ENCODE data around the gene LINGO3.

Gene LINGO3

GRCh38 chr19:2326699-2327360, 18.9 kb upstream of the LINGO3 start:
- no peak for DNase-seq

GRCh38 chr19:2325281-2326046, 17.5 kb upstream of the LINGO3 start:
- no peak for DNase-seq

- no peak for DNase-seq
Measured at GRCh38 chr19:2324220-2324948, 16.4 kb upstream of the LINGO3 start.

- no peak for DNase-seq
Measured at GRCh38 chr19:2323707-2324106, 15.8 kb upstream of the LINGO3 start.

GRCh38 chr19:2321565-2322283, 13.8 kb upstream of the LINGO3 start:
- DNase-seq: no peak

- no peak for DNase-seq
Measured at GRCh38 chr19:2320939-2321338, 13.0 kb upstream of the LINGO3 start.

GRCh38 chr19:2320049-2320448, 12.1 kb upstream of the LINGO3 start:
- DNase-seq: no peak

- no peak for DNase-seq
Measured at GRCh38 chr19:2319551-2319950, 11.6 kb upstream of the LINGO3 start.

GRCh38 chr19:2318923-2319322, 11.0 kb upstream of the LINGO3 start:
- DNase-seq: no peak

GRCh38 chr19:2317756-2318155, 9.8 kb upstream of the LINGO3 start:
- DNase-seq: no peak

GRCh38 chr19:2317300-2317699, 9.3 kb upstream of the LINGO3 start:
- no peak for DNase-seq

- no peak for DNase-seq
Measured at GRCh38 chr19:2315818-2316353, 7.9 kb upstream of the LINGO3 start.

- DNase-seq: no peak
Measured at GRCh38 chr19:2315121-2315817, 7.3 kb upstream of the LINGO3 start.

- DNase-seq: no peak
Measured at GRCh38 chr19:2312820-2313501, 5.0 kb upstream of the LINGO3 start.

- no peak for DNase-seq
Measured at GRCh38 chr19:2311093-2311492, 3.1 kb upstream of the LINGO3 start.

- no peak for DNase-seq
Measured at GRCh38 chr19:2309734-2310362, 1.9 kb upstream of the LINGO3 start.

GRCh38 chr19:2307518-2308012, 389 bp downstream of the LINGO3 start:
- no peak for DNase-seq

GRCh38 chr19:2306971-2307370, 983 bp downstream of the LINGO3 start:
- DNase-seq: no peak

- DNase-seq: no peak
Measured at GRCh38 chr19:2306281-2306806, 1.6 kb downstream of the LINGO3 start.

- DNase-seq: no peak
Measured at GRCh38 chr19:2305452-2306280, 2.3 kb downstream of the LINGO3 start.

All from SIG-M5 (cell line).